Left renal cortex interstitium (tissue), 4 donors: ENCODE results near the gene SRSF6. TPM values are rescaled to one million over a fixed set of nuclear protein-coding genes. Genes with fewer than 3 reads are reported as not detected.
"Not testable (repeated sequence)": the region's sequence is repeated elsewhere in the genome, so short reads cannot be mapped to it uniquely, and the experiment has no call there.

Experiments
- DNase-seq, 4 donors: peaks; one replicate each; pipeline ENCODE4 v3.0.0-alpha.2; 2013; ENCODE audit warnings: low read depth in 4 of 4, low spot score in 2 of 4, missing footprints in 1 of 4
- polyA plus RNA-seq, 4 donors: library from polyadenylated mRNA; unstranded; fragments of 120-200 nt; gene quantifications; one replicate each; pipeline ENCODE4 v1.2.1, GENCODE V29; 2013; ENCODE audit not compliant: insufficient read length in 4 of 4

SRSF6 gene
- polyA plus RNA-seq, 4 donors = 230 to 442 (median 344) TPM

GRCh38 chr20:43448431-43448747 lies 9.3 kb upstream of the SRSF6 start:
- DNase-seq = not testable (repeated sequence)

- DNase-seq = peak in 1 of 4 donors; percentile 38
These were observed 8.8 kb upstream of the SRSF6 start for GRCh38 chr20:43448748-43449535.

- no peak for DNase-seq
These were observed 6.6 kb upstream of the SRSF6 start for GRCh38 chr20:43450841-43451799.

GRCh38 chr20:43452404-43453126 lies 5.1 kb upstream of the SRSF6 start:
- no peak for DNase-seq

- not testable (repeated sequence) for DNase-seq
These were observed 1.4 kb upstream of the SRSF6 start for GRCh38 chr20:43456252-43456651.

GRCh38 chr20:43456809-43457639 lies 672 bp upstream of the SRSF6 start:
- DNase-seq = peak; percentile 93 to 98 (median 93)

- DNase-seq = no peak
These were observed 777 bp downstream of the SRSF6 start for GRCh38 chr20:43458422-43458924.

- no peak for DNase-seq
These were observed 1.6 kb downstream of the SRSF6 start for GRCh38 chr20:43459022-43459942.

- no peak for DNase-seq
These were observed 2.6 kb downstream of the SRSF6 start for GRCh38 chr20:43460172-43460829.

- no peak for DNase-seq
These were observed 3.1 kb downstream of the SRSF6 start for GRCh38 chr20:43460830-43461200.

- no peak for DNase-seq
These were observed 4.4 kb downstream of the SRSF6 start for GRCh38 chr20:43461894-43462659.

GRCh38 chr20:43462660-43463526 lies 5.2 kb downstream of the SRSF6 start:
- no peak for DNase-seq

GRCh38 chr20:43463527-43464218 lies 6.0 kb downstream of the SRSF6 start:
- no peak for DNase-seq

- no peak for DNase-seq
These were observed 6.6 kb downstream of the SRSF6 start for GRCh38 chr20:43464219-43464790.

- DNase-seq = no peak
These were observed 7.9 kb downstream of the SRSF6 start for GRCh38 chr20:43465625-43465943.

GRCh38 chr20:43467589-43467988 lies 9.9 kb downstream of the SRSF6 start:
- DNase-seq = no peak
